ENCODE measurements around the gene PITRM1.
A peak's percentile ranks its signal among the peaks of the same experiment; 100 is the strongest.

PITRM1 gene

GRCh38 chr10:3122034-3122433 lies 50.5 kb downstream of the PITRM1 start:
- no peak for FAIRE-seq
- no peak for TF ChIP-seq POLR2A (IDR thresholded peaks at IDR 0.05; ENCODE audit: low read depth, low read length)
- DNase-seq (ENCODE audit: insufficient read length, low spot score), result no peak

GRCh38 chr10:3119796-3120459 lies 52.7 kb downstream of the PITRM1 start:
- DNase-seq (ENCODE audit: insufficient read length, low spot score) (no peak), FAIRE-seq (no peak)
- no peak for TF ChIP-seq POLR2A (IDR thresholded peaks at IDR 0.05; ENCODE audit: low read depth, low read length)

- DNase-seq (ENCODE audit: insufficient read length, low spot score) (no peak), FAIRE-seq (no peak)
- TF ChIP-seq POLR2A (IDR thresholded peaks at IDR 0.05; ENCODE audit: low read depth, low read length), result no peak
Observed at GRCh38 chr10:3118641-3119091, 53.9 kb downstream of the PITRM1 start.

- TF ChIP-seq POLR2A (IDR thresholded peaks at IDR 0.05; ENCODE audit: low read depth, low read length), result no peak
- DNase-seq (ENCODE audit: insufficient read length, low spot score), result no peak
- no peak for FAIRE-seq
Observed at GRCh38 chr10:3117486-3117885, 55.1 kb downstream of the PITRM1 start.

- FAIRE-seq (no peak), DNase-seq (ENCODE audit: insufficient read length, low spot score) (no peak)
- no peak for TF ChIP-seq POLR2A (IDR thresholded peaks at IDR 0.05; ENCODE audit: low read depth, low read length)
Observed at GRCh38 chr10:3116508-3117100, 56.0 kb downstream of the PITRM1 start.

- FAIRE-seq, result no peak
- no peak for DNase-seq (ENCODE audit: insufficient read length, low spot score)
- TF ChIP-seq POLR2A (IDR thresholded peaks at IDR 0.05; ENCODE audit: low read depth, low read length), result no peak
Observed at GRCh38 chr10:3115685-3116084, 56.9 kb downstream of the PITRM1 start.

- no peak for DNase-seq (ENCODE audit: insufficient read length, low spot score)
- no peak for FAIRE-seq
- no peak for TF ChIP-seq POLR2A (IDR thresholded peaks at IDR 0.05; ENCODE audit: low read depth, low read length)
Observed at GRCh38 chr10:3113343-3113720, 59.2 kb downstream of the PITRM1 start.

- no peak for FAIRE-seq
- DNase-seq (ENCODE audit: insufficient read length, low spot score), result no peak
- no peak for TF ChIP-seq POLR2A (IDR thresholded peaks at IDR 0.05; ENCODE audit: low read depth, low read length)
Observed at GRCh38 chr10:3111621-3112163, 60.9 kb downstream of the PITRM1 start.

GRCh38 chr10:3110782-3111620 lies 61.6 kb downstream of the PITRM1 start:
- no peak for DNase-seq (ENCODE audit: insufficient read length, low spot score)
- FAIRE-seq, result no peak
- TF ChIP-seq POLR2A (IDR thresholded peaks at IDR 0.05; ENCODE audit: low read depth, low read length), result no peak

GRCh38 chr10:3109633-3110032 lies 62.9 kb downstream of the PITRM1 start:
- TF ChIP-seq POLR2A (IDR thresholded peaks at IDR 0.05; ENCODE audit: low read depth, low read length), result no peak
- FAIRE-seq (no peak), DNase-seq (ENCODE audit: insufficient read length, low spot score) (no peak)

- FAIRE-seq (no peak), DNase-seq (ENCODE audit: insufficient read length, low spot score) (no peak)
- TF ChIP-seq POLR2A (IDR thresholded peaks at IDR 0.05; ENCODE audit: low read depth, low read length), result no peak
Observed at GRCh38 chr10:3109196-3109595, 63.4 kb downstream of the PITRM1 start.

- FAIRE-seq (no peak), DNase-seq (ENCODE audit: insufficient read length, low spot score) (no peak)
- no peak for TF ChIP-seq POLR2A (IDR thresholded peaks at IDR 0.05; ENCODE audit: low read depth, low read length)
Observed at GRCh38 chr10:3108575-3109105, 63.9 kb downstream of the PITRM1 start.

- FAIRE-seq (no peak), DNase-seq (ENCODE audit: insufficient read length, low spot score) (no peak)
- TF ChIP-seq POLR2A (IDR thresholded peaks at IDR 0.05; ENCODE audit: low read depth, low read length), result no peak
Observed at GRCh38 chr10:3108033-3108432, 64.5 kb downstream of the PITRM1 start.

- DNase-seq (ENCODE audit: insufficient read length, low spot score) (peak; percentile 73), FAIRE-seq (no peak)
- TF ChIP-seq POLR2A (IDR thresholded peaks at IDR 0.05; ENCODE audit: low read depth, low read length), result no peak
Observed at GRCh38 chr10:3107426-3107961, 65.1 kb downstream of the PITRM1 start.
